GM23338 (cell line): Measurements from ENCODE around the gene ISCA1. TPM values are rescaled to one million over a fixed set of nuclear protein-coding genes. Genes with fewer than 3 reads are reported as not detected.

Experiments used
- ATAC-seq: fragments of 200-7000 bp; cut with Tn5 transposase; 3 replicates; pipeline ENCODE4 v1.9.1; 2020
- DNase-seq: peaks from one replicate; pipeline ENCODE4 v3.0.0-alpha.2; 2015; ENCODE audit warnings: low spot score
- H2AFZ ChIP-seq: fragments of 200-600 bp; sonication (generic); 2 replicates; pipeline ENCODE4 v1.8.0; 2016; ENCODE audit warnings: antibody characterized with exemption, mild to moderate bottlenecking, moderate library complexity
- H3F3A ChIP-seq: fragments of 200-600 bp; sonication (generic); replicated peaks from 2 replicates; pipeline ENCODE4 v1.8.0; 2017; ENCODE audit warnings: antibody characterized with exemption, mixed run types, low read depth
- H3K27ac ChIP-seq: fragments of 200-600 bp; sonication (generic); 2 replicates; pipeline ENCODE4 v1.6.1; 2016; ENCODE audit warnings: low read depth
- H3K27me3 ChIP-seq: fragments of 200-600 bp; sonication (generic); 2 replicates; pipeline ENCODE4 v1.8.0; 2016; ENCODE audit warnings: mild to moderate bottlenecking, mixed run types, moderate library complexity; ENCODE audit not compliant: insufficient read depth
- H3K36me3 ChIP-seq: fragments of 200-600 bp; sonication (generic); 2 replicates; pipeline ENCODE4 v1.8.0; 2016; ENCODE audit warnings: mild to moderate bottlenecking; ENCODE audit not compliant: insufficient read depth
- H3K4me1 ChIP-seq: fragments of 200-600 bp; sonication (generic); 2 replicates; pipeline ENCODE4 v1.8.0; 2016; ENCODE audit warnings: mild to moderate bottlenecking, moderate library complexity; ENCODE audit not compliant: insufficient read depth
- H3K4me2 ChIP-seq: fragments of 200-600 bp; sonication (generic); 2 replicates; pipeline ENCODE4 v1.7.1; 2017; ENCODE audit warnings: mixed run types
- H3K4me3 ChIP-seq: fragments of 200-600 bp; sonication (generic); 2 replicates; pipeline ENCODE4 v1.6.1; 2016; ENCODE audit warnings: mixed run types
- H3K79me2 ChIP-seq: fragments of 200-600 bp; sonication (generic); replicated peaks from 2 replicates; pipeline ENCODE4 v1.8.0; 2017; ENCODE audit warnings: mild to moderate bottlenecking; ENCODE audit not compliant: insufficient read depth
- H3K9me2 ChIP-seq: fragments of 200-600 bp; sonication (generic); 2 replicates; pipeline ENCODE4 v1.8.0; 2017; ENCODE audit not compliant: insufficient read depth
- H4K20me1 ChIP-seq: fragments of 200-600 bp; sonication (generic); replicated peaks from 2 replicates; pipeline ENCODE4 v1.8.0; 2017; ENCODE audit warnings: mild to moderate bottlenecking; ENCODE audit not compliant: insufficient read depth
- H3K27ac Mint-ChIP-seq: 2 replicates; pipeline ENCODE4 v1.8.0; 2020; ENCODE audit warnings: inconsistent platforms, mild to moderate bottlenecking, moderate library complexity, mixed read lengths
- H3K27me3 Mint-ChIP-seq: 3 replicates; pipeline ENCODE4 v1.8.0; 2022; ENCODE audit warnings: low read depth, mild to moderate bottlenecking, moderate library complexity, mixed read lengths, inconsistent platforms; ENCODE audit not compliant: insufficient read depth, poor library complexity
- H3K36me3 Mint-ChIP-seq: 3 replicates; pipeline ENCODE4 v1.8.0; 2021; ENCODE audit warnings: low read depth, mild to moderate bottlenecking, inconsistent platforms, moderate library complexity, mixed read lengths
- H3K4me1 Mint-ChIP-seq: 3 replicates; pipeline ENCODE4 v1.8.0; 2020; ENCODE audit warnings: mild to moderate bottlenecking, inconsistent platforms, mixed read lengths
- H3K4me3 Mint-ChIP-seq: 3 replicates; pipeline ENCODE4 v1.8.0; 2021; ENCODE audit warnings: moderate library complexity, mild to moderate bottlenecking, inconsistent platforms, mixed read lengths
- H3K9me3 Mint-ChIP-seq: 3 replicates; pipeline ENCODE4 v1.8.0; 2020; ENCODE audit warnings: moderate library complexity, mild to moderate bottlenecking, inconsistent platforms, mixed read lengths
- CREB1 ChIP-seq: fragments of 250-450 bp; sonication (Bioruptor Pico); IDR thresholded peaks from 2 replicates; pipeline ENCODE4 v1.5.0; 2020; ENCODE audit warnings: low read depth, mild to moderate bottlenecking, moderate library complexity
- ETS1 ChIP-seq: IDR thresholded peaks from 2 replicates; pipeline ENCODE4 v1.6.1; 2016; ENCODE audit warnings: antibody characterized with exemption
- EZH2 ChIP-seq: fragments of 200-600 bp; sonication (generic); IDR thresholded peaks from one replicate; pipeline ENCODE4 v1.8.0; 2017; ENCODE audit warnings: antibody characterized with exemption, mild to moderate bottlenecking, low read depth; ENCODE audit not compliant: unreplicated experiment
- JUNB ChIP-seq: IDR thresholded peaks from one replicate; pipeline ENCODE4 v1.6.1; 2016; ENCODE audit warnings: antibody characterized with exemption; ENCODE audit not compliant: unreplicated experiment
- NANOG ChIP-seq: IDR thresholded peaks from 2 replicates; pipeline ENCODE4 v1.6.1; 2016; ENCODE audit warnings: antibody characterized with exemption, borderline replicate concordance
- polyA plus RNA-seq: library from polyadenylated mRNA; unstranded; fragments of >200 nt; fragmentation: Nextera tagmentation; extraction: Ambion mirVana; gene quantifications from 2 replicates; pipeline ENCODE4 v1.2.1, GENCODE V29; 2016
- total RNA-seq: library from RNA; depleted of rRNA; stranded (reverse); fragments of >200 nt; shearing (Covaris generic); gene quantifications from 2 replicates; pipeline ENCODE4 v1.2.3, GENCODE V29; 2014
- TF ChIP-seq, protein P1 (sequence below), 2 experiments: fragments of 200-600 bp in 1 of 2; sonication (generic) in 1 of 2; conservative IDR thresholded peaks; 2 replicates each; pipeline versions ENCODE4 v1.5.1 to v1.6.1; 2016 to 2017; ENCODE audit warnings: antibody characterized with exemption in 2 of 2, low read depth in 2 of 2, mild to moderate bottlenecking in 2 of 2, moderate library complexity in 1 of 2

ISCA1 gene
- total and polyA plus RNA-seq, 2 experiments from 2014 or later, result 54.9 to 61.0 TPM

DNA sequence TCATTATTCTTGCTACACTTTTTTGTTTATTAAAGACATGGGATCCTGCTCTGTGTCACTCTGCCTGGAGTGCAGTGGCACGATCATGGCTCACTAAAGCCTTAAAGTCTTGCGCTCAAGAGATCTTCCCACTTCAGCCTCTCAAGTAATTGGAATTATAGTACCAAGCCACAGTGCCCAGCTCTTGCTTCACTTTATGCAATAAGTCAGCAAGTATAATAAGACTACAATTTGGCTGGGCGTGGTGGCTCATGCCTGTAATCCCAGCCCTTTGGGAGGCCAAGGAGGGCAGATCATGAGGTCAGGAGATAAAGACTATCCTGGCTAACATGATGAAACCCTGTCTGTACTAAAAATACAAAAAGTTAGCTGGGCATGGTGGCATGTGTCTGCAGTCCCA lies 28.8 kb downstream of the ISCA1 start:
- Mint-ChIP-seq H3K4me3 (no peak overlapping the region), H3K9me3 (peaks cover 28% of the 10 kb centered on the region), H3K4me1 (no peaks in the 10 kb centered on the region), H3K27me3 (no peaks in the 10 kb centered on the region), H3K27ac (no peak overlapping the region), H3K36me3 (peaks cover 13% of the 10 kb centered on the region; the same call in 2 of the 3 replicates)
- no peaks in the 10 kb centered on the region for H4K20me1 ChIP-seq
- no peaks in the 10 kb centered on the region for H3K4me1 ChIP-seq
- H3K79me2 ChIP-seq, result no peaks in the 10 kb centered on the region
- H3F3A ChIP-seq, result 0 out of 2 replicates have a peak, but pooled peaks cover 2% of the 10 kb centered on the region
- TF ChIP-seq, protein P1, sequence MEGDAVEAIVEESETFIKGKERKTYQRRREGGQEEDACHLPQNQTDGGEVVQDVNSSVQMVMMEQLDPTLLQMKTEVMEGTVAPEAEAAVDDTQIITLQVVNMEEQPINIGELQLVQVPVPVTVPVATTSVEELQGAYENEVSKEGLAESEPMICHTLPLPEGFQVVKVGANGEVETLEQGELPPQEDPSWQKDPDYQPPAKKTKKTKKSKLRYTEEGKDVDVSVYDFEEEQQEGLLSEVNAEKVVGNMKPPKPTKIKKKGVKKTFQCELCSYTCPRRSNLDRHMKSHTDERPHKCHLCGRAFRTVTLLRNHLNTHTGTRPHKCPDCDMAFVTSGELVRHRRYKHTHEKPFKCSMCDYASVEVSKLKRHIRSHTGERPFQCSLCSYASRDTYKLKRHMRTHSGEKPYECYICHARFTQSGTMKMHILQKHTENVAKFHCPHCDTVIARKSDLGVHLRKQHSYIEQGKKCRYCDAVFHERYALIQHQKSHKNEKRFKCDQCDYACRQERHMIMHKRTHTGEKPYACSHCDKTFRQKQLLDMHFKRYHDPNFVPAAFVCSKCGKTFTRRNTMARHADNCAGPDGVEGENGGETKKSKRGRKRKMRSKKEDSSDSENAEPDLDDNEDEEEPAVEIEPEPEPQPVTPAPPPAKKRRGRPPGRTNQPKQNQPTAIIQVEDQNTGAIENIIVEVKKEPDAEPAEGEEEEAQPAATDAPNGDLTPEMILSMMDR (conservative IDR thresholded peaks at IDR 0.05; ENCODE audit: low read depth in 2 of 2), result no peak
- TF ChIP-seq JUNB (no peak), EZH2 (no peak), NANOG (no peak)
- H3K4me2 ChIP-seq, result no peak overlapping the region
- H3K27me3 ChIP-seq, result no peaks in the 10 kb centered on the region
- H3K9me2 ChIP-seq, result no peaks in the 10 kb centered on the region
- H2AFZ ChIP-seq, result no peak overlapping the region
- H3K4me3 ChIP-seq, result no peak overlapping the region
- ATAC-seq, result no peak
- H3K27ac ChIP-seq, result no peak overlapping the region
- DNase-seq, result no peak
- peaks cover 9% of the 10 kb centered on the region; the same call in 1 of the 2 replicates for H3K36me3 ChIP-seq

DNA sequence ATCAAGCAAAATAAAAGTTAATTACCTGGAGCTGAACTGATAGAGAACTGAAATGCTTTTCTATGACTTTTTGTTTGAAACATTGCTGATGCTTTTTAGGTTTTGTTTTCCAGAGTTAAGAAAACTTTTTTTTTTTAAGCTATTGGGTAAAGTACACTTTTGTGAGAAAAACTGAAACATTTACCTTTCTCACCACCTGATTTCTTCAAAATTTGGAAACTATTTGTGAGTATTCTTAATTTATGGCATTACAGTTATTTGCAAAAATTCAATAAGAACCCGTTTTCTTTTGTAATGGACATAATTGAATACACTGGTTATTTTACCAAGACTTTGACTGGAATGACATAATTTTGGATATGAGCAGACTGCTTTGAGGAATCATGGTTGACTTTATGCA lies 29.5 kb downstream of the ISCA1 start:
- Histone ChIP-seq H3K79me2 (no peaks in the 10 kb centered on the region), H3K9me2 (no peaks in the 10 kb centered on the region), H3K27me3 (no peaks in the 10 kb centered on the region), H3F3A (0 out of 2 replicates have a peak, but pooled peaks cover 2% of the 10 kb centered on the region), H4K20me1 (no peaks in the 10 kb centered on the region), H2AFZ (no peak overlapping the region), H3K27ac (no peak overlapping the region), H3K36me3 (peaks cover 9% of the 10 kb centered on the region; the same call in 1 of the 2 replicates), H3K4me3 (no peak overlapping the region), H3K4me2 (no peak overlapping the region), H3K4me1 (no peaks in the 10 kb centered on the region)
- H3K27ac Mint-ChIP-seq, result no peak overlapping the region
- ATAC-seq (no peak), DNase-seq (no peak)
- no peak for TF ChIP-seq EZH2
- no peak for TF ChIP-seq ETS1
- no peak for TF ChIP-seq CREB1 (CRISPR knock-in tag)
- TF ChIP-seq, protein P1 (conservative IDR thresholded peaks at IDR 0.05; ENCODE audit: low read depth in 2 of 2), result no peak
- H3K27me3 Mint-ChIP-seq, result peaks cover 3% of the 10 kb centered on the region
- no peaks in the 10 kb centered on the region for H3K4me1 Mint-ChIP-seq
- H3K9me3 Mint-ChIP-seq, result peaks cover 28% of the 10 kb centered on the region
- H3K4me3 Mint-ChIP-seq, result no peak overlapping the region
- peaks cover 13% of the 10 kb centered on the region; the same call in 2 of the 3 replicates for H3K36me3 Mint-ChIP-seq
